Natural killer cell (primary cell): ENCODE data around the gene FTO. TPM values are rescaled to one million over a fixed set of nuclear protein-coding genes. Genes with fewer than 3 reads are reported as not detected.

Experiments
- ATAC-seq, 3 donors: fragments of 150-1000 bp in 2 of 3; fragments of 200-7000 bp in 1 of 3; cut with Tn5 transposase; 1 replicate in 1 of 3; 2 replicates in 2 of 3; pipeline ENCODE4 v1.10.0; 2021; ENCODE audit warnings: mild to moderate bottlenecking in 2 of 3, moderate library complexity in 2 of 3
- DNase-seq, 2 donors: peaks; one replicate each; pipeline versions ENCODE4 v3.0.0 to v3.0.0-alpha.2; 2013 to 2021; ENCODE audit warnings: mixed read lengths in 1 of 2
- H3K27ac ChIP-seq: one replicate; pipeline ENCODE4 v1.5.1; 2013; ENCODE audit warnings: mild to moderate bottlenecking, low read length
- H3K27me3 ChIP-seq: one replicate; pipeline ENCODE4 v1.6.1; 2013; ENCODE audit warnings: low read length; ENCODE audit not compliant: control insufficient read depth, insufficient read depth
- H3K36me3 ChIP-seq: one replicate; pipeline ENCODE4 v1.6.1; 2013; ENCODE audit warnings: low read length; ENCODE audit not compliant: control insufficient read depth, insufficient read depth
- H3K4me1 ChIP-seq: one replicate; pipeline ENCODE4 v1.6.1; 2013; ENCODE audit warnings: low read length; ENCODE audit not compliant: control insufficient read depth, insufficient read depth
- H3K4me3 ChIP-seq: one replicate; pipeline ENCODE4 v1.5.1; 2013; ENCODE audit warnings: low read length
- H3K9me3 ChIP-seq: one replicate; pipeline ENCODE4 v1.6.1; 2013; ENCODE audit warnings: low read length; ENCODE audit not compliant: control insufficient read depth, insufficient read depth
- H3K27ac Mint-ChIP-seq, 2 donors: one replicate each; pipeline ENCODE4 v1.8.0; 2022; ENCODE audit warnings: mild to moderate bottlenecking in 2 of 2, mixed read lengths in 2 of 2, moderate library complexity in 1 of 2
- H3K27me3 Mint-ChIP-seq, 2 donors: one replicate each; pipeline ENCODE4 v1.8.0; 2022; ENCODE audit warnings: low read depth in 2 of 2, mixed read lengths in 2 of 2
- H3K36me3 Mint-ChIP-seq: one replicate; pipeline ENCODE4 v1.8.0; 2022; ENCODE audit warnings: mixed read lengths
- H3K4me1 Mint-ChIP-seq, 2 donors: one replicate each; pipeline ENCODE4 v1.8.0; 2022; ENCODE audit warnings: mixed read lengths in 2 of 2
- H3K4me3 Mint-ChIP-seq: one replicate; pipeline ENCODE4 v1.8.0; 2022; ENCODE audit warnings: mild to moderate bottlenecking, moderate library complexity, mixed read lengths
- H3K9me3 Mint-ChIP-seq, 2 donors: one replicate each; pipeline ENCODE4 v1.8.0; 2022; ENCODE audit warnings: mixed read lengths in 2 of 2
- CTCF ChIP-seq: fragments of 200-600 bp; IDR thresholded peaks from one replicate; pipeline ENCODE4 v1.8.0; 2022; ENCODE audit warnings: antibody characterized with exemption
- WGBS: methylation state at CpG from one replicate; pipeline ENCODE4 v1.1.7; 2013; ENCODE audit warnings: missing lambda C conversion rate; ENCODE audit not compliant: insufficient coverage; 5-methylcytosine and 5-hydroxymethylcytosine counted together
- intact Hi-C: fragments of 100-400 bp; cut with micrococcal nuclease; formaldehyde crosslinking; loops from one replicate; pipeline ENCODE4 v1.14.2; 2022
- total RNA-seq, 4 donors: library from RNA; stranded (reverse); fragments of 120-200 nt in 1 of 4; gene quantifications; one replicate each; pipeline versions ENCODE4 v1.2.3 to v1.2.4, GENCODE V29; 2013 to 2022

Gene FTO
- total RNA-seq, result 10 to 100 TPM; 55.4 to 70.5 (median 55.4) TPM
- total RNA-seq (2013), result 76.8 TPM

- peaks cover 9% of the 10 kb centered on the region for H3K4me1 ChIP-seq
- H3K9me3 ChIP-seq, result no peaks in the 10 kb centered on the region
- H3K4me3 ChIP-seq, result peak within 1 kb of the TSS; percentile 63
- peak within 1 kb of the TSS; percentile 50 for H3K27ac ChIP-seq
- H3K27me3 Mint-ChIP-seq, result no peaks in the 10 kb centered on the region
- TF ChIP-seq CTCF, result peak; percentile 24
- peak; percentile 86 to 97 for DNase-seq
- 1% methylated on average over 57 of the region's 57 CpGs for WGBS
- H3K4me3 Mint-ChIP-seq, result peak within 1 kb of the TSS; percentile 97
- H3K9me3 Mint-ChIP-seq, result no peaks in the 10 kb centered on the region
- H3K27me3 ChIP-seq, result no peaks in the 10 kb centered on the region
- peaks cover 21 to 38% of the 10 kb centered on the region in 2 donors for H3K4me1 Mint-ChIP-seq
- H3K27ac Mint-ChIP-seq, result peak within 1 kb of the TSS; percentile 93 to 95
- H3K36me3 Mint-ChIP-seq, result no peaks in the 10 kb centered on the region
- peak; percentile 90 to 94 (median 92) for ATAC-seq
- intact Hi-C loops, result no loop called here
- no peaks in the 10 kb centered on the region for H3K36me3 ChIP-seq
These were observed at the start of gene FTO, which contains the start of gene RPGRIP1L for GRCh38 chr16:53703590-53704444. Gene FTO, plus strand, starts transcription at chr16:53704156. Gene RPGRIP1L, minus strand, starts transcription at chr16:53703859. Its CDS starts 3,136 bp downstream, at chr16:53700723.

GRCh38 chr16:53654946-53655345 is 49.0 kb upstream of the FTO start:
- Mint-ChIP-seq H3K27ac (no peak overlapping the region), H3K4me3 (no peak overlapping the region), H3K9me3 (no peaks in the 10 kb centered on the region), H3K27me3 (no peaks in the 10 kb centered on the region), H3K36me3 (no peaks in the 10 kb centered on the region), H3K4me1 (no peaks in the 10 kb centered on the region)
- DNase-seq (no peak), ATAC-seq (no peak)
- Histone ChIP-seq H3K27me3 (no peaks in the 10 kb centered on the region), H3K9me3 (no peaks in the 10 kb centered on the region), H3K36me3 (no peaks in the 10 kb centered on the region), H3K4me1 (no peaks in the 10 kb centered on the region), H3K27ac (no peak overlapping the region), H3K4me3 (no peak overlapping the region)
- TF ChIP-seq CTCF, result no peak
- intact Hi-C loops, result no loop called here
- WGBS, result no CpG with 5 or more reads among the region's 2 CpGs

- intact Hi-C loops, result no loop called here
- no peak overlapping the region for H3K4me3 ChIP-seq
These were observed 41.9 kb upstream of the FTO start for GRCh38 chr16:53662072-53662471.

More at GRCh38 chr16:53662072-53662471, 41.9 kb upstream of the FTO start:
- H3K4me3 Mint-ChIP-seq, result no peak overlapping the region
- no peaks in the 10 kb centered on the region for H3K9me3 Mint-ChIP-seq
- no peaks in the 10 kb centered on the region for H3K4me1 Mint-ChIP-seq
- H3K36me3 Mint-ChIP-seq, result no peaks in the 10 kb centered on the region
- TF ChIP-seq CTCF, result no peak
- no peaks in the 10 kb centered on the region for H3K36me3 ChIP-seq
- no peak overlapping the region for H3K27ac ChIP-seq
- H3K9me3 ChIP-seq, result no peaks in the 10 kb centered on the region
- H3K27me3 Mint-ChIP-seq, result no peaks in the 10 kb centered on the region
- no peaks in the 10 kb centered on the region for H3K4me1 ChIP-seq
- ATAC-seq, result no peak
- DNase-seq, result no peak
- H3K27ac Mint-ChIP-seq, result no peak overlapping the region
- no peaks in the 10 kb centered on the region for H3K27me3 ChIP-seq
- 100% methylated on average over 1 of the region's 1 CpG for WGBS
